Measurements from ENCODE around the gene FLCN.

DNA sequence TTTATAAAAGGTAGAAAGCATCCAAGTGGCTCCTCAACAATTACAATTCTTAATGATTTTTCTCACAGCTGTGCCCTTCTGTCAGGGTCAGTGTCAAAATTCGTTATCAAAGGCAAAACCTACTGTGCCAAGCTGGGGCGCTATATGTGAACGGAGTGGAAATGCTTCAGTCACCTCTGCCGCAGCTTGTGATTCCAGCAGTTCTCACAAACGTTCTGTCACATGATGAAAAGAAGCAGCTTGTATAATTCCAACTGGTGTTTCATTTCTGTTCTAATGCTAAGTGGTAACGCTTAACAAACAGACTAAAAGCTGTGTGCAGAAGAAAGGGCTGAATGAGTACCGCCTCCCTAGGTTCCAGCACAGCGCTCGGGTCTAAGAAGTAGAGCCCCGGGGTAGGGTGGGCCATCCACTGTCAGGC, 45.0 kb downstream of the FLCN start:
- TF ChIP-seq, protein P1, sequence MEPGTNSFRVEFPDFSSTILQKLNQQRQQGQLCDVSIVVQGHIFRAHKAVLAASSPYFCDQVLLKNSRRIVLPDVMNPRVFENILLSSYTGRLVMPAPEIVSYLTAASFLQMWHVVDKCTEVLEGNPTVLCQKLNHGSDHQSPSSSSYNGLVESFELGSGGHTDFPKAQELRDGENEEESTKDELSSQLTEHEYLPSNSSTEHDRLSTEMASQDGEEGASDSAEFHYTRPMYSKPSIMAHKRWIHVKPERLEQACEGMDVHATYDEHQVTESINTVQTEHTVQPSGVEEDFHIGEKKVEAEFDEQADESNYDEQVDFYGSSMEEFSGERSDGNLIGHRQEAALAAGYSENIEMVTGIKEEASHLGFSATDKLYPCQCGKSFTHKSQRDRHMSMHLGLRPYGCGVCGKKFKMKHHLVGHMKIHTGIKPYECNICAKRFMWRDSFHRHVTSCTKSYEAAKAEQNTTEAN (CRISPR knock-in tag; conservative IDR thresholded peaks at IDR 0.05) = no peak
- TF ChIP-seq SKIL (CRISPR knock-in tag; IDR thresholded peaks at IDR 0.05; ENCODE audit: borderline replicate concordance) = no peak
- TF ChIP-seq EP300 (IDR thresholded peaks at IDR 0.05; ENCODE audit: low read depth in 2 of 2, low read length in 2 of 2) = no peak
- TF ChIP-seq EP300 (CRISPR knock-in tag; IDR thresholded peaks at IDR 0.05; ENCODE audit: borderline replicate concordance) = no peak
- no peak for TF ChIP-seq ZNF10 (CRISPR knock-in tag; IDR thresholded peaks at IDR 0.05; ENCODE audit: borderline replicate concordance, low read depth)
- TF ChIP-seq ZNF574 (CRISPR knock-in tag; IDR thresholded peaks at IDR 0.05) = no peak
- no peak for TF ChIP-seq CBX5 (CRISPR knock-in tag; IDR thresholded peaks at IDR 0.05; ENCODE audit: borderline replicate concordance)
- no peak for TF ChIP-seq ZNF567 (CRISPR knock-in tag; IDR thresholded peaks at IDR 0.05; ENCODE audit: borderline replicate concordance)
- TF ChIP-seq RXRA (CRISPR knock-in tag; IDR thresholded peaks at IDR 0.05) = no peak
- TF ChIP-seq CREM (IDR thresholded peaks at IDR 0.05) = no peak
- no peak for TF ChIP-seq CREM (CRISPR knock-in tag; IDR thresholded peaks at IDR 0.05)
